GM18858 (cell line): Measurements from ENCODE around the gene TBPL1.
"Not testable (repeated sequence)": the region's sequence is repeated elsewhere in the genome, so short reads cannot be mapped to it uniquely, and the experiment has no call there.

Source experiments
- ATAC-seq: cut with Tn5 transposase; IDR thresholded peaks from one replicate; pipeline ENCODE4 v1.9.1; 2021; ENCODE audit not compliant: unreplicated experiment

TBPL1 gene

GRCh38 chr6:133973109-133973971 is 20.3 kb downstream of the TBPL1 start:
- ATAC-seq: peak; percentile 49

GRCh38 chr6:133977983-133978895 is 25.2 kb downstream of the TBPL1 start:
- no peak for ATAC-seq

GRCh38 chr6:133978896-133979240 is 25.8 kb downstream of the TBPL1 start:
- ATAC-seq: no peak

GRCh38 chr6:133979269-133979963 is 26.4 kb downstream of the TBPL1 start:
- ATAC-seq: not testable (repeated sequence)

- no peak for ATAC-seq
Observed at GRCh38 chr6:133980168-133980567, 27.1 kb downstream of the TBPL1 start.

- ATAC-seq: no peak
Observed at GRCh38 chr6:133983099-133983939, 30.3 kb downstream of the TBPL1 start.

GRCh38 chr6:133985970-133986369 is 32.9 kb downstream of the TBPL1 start:
- ATAC-seq: no peak

GRCh38 chr6:133986942-133987341 is 33.9 kb downstream of the TBPL1 start:
- ATAC-seq: no peak

GRCh38 chr6:133989525-133989924 is 36.5 kb downstream of the TBPL1 start:
- ATAC-seq: no peak

- no peak for ATAC-seq
Observed at GRCh38 chr6:133990321-133990720, 37.3 kb downstream of the TBPL1 start.

- ATAC-seq: no peak
Observed at GRCh38 chr6:133991096-133991593, 38.1 kb downstream of the TBPL1 start.

GRCh38 chr6:133992992-133993680 is 40.1 kb downstream of the TBPL1 start:
- ATAC-seq: no peak

GRCh38 chr6:133995296-133995695 is 42.3 kb downstream of the TBPL1 start:
- no peak for ATAC-seq

GRCh38 chr6:133995758-133996157 is 42.7 kb downstream of the TBPL1 start:
- no peak for ATAC-seq

- no peak for ATAC-seq
Observed at GRCh38 chr6:133997267-133997666, 44.2 kb downstream of the TBPL1 start.

- no peak for ATAC-seq
Observed at GRCh38 chr6:133999305-133999704, 46.3 kb downstream of the TBPL1 start.

GRCh38 chr6:134000443-134000842 is 47.4 kb downstream of the TBPL1 start:
- ATAC-seq: no peak

- no peak for ATAC-seq
Observed at GRCh38 chr6:134002821-134003220, 49.8 kb downstream of the TBPL1 start.

- ATAC-seq: no peak
Observed at GRCh38 chr6:134003542-134003951, 50.5 kb downstream of the TBPL1 start.

- ATAC-seq: no peak
Observed at GRCh38 chr6:134004714-134005113, 51.7 kb downstream of the TBPL1 start.
